Measurements from ENCODE around the gene AIG1. TPM values are rescaled to one million over a fixed set of nuclear protein-coding genes. Genes with fewer than 3 reads are reported as not detected.
A peak's percentile ranks its signal among the peaks of the same experiment; 100 is the strongest.

Gene AIG1
- total and polyA plus RNA-seq, 2 of the 4 experiments (the other 2 are of a cell fraction) = 21.3 to 27.1 TPM

DNA sequence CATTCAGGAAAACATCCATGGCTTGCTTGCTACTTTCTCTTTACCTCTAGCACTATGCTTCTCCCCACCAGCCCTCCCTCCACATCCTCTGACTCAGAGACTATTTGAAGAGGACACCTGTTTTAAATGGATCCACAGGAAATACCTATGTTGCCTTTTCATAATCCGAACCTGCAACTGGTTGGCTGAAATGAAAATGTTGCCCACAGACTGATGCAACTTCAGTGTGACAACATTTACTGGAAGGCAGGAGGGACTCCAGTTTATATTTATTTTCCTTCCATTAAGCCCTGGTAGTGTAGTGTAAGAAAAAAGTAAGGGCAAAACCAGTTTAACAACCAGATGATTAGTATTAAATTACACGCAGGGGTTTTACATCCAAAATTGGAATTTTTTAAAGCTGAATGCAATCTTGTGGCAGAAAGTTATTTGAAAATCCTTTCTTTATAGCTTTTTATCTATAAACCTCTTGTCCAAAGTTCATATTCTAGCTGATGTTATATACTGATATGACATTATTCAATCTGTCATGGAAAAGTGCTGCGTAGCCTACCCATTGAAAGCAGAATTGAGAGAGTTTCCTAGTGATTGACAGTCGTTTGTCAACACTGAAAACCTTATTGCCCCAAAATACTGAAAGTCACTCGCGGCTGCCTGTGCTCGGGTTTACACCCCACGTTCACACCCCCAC lies 881 bp upstream of the AIG1 start:
- H2BK120ac ChIP-seq (ENCODE audit: low read depth, low read length) = peak overlapping the region; percentile 92
- ATAC-seq (ENCODE audit: low read depth) (0 out of 2 replicates have a peak, but pooled peaks have one; percentile 4), DNase-seq (peak; percentile 87)
- no peaks in the 10 kb centered on the region for H4K20me1 ChIP-seq (ENCODE audit: insufficient read depth, low read length)
- peak overlapping the region; percentile 56; the same call in 1 of the 2 replicates for H3K56ac ChIP-seq (ENCODE audit: extremely low read depth, insufficient read depth, low read length)
- H3K27ac ChIP-seq (ENCODE audit: insufficient read depth, low read length) = peak overlapping the region; percentile 86
- peak overlapping the region; percentile 99 for H2AFZ ChIP-seq (replicated peaks; ENCODE audit: low read length, poor library complexity)
- H2BK20ac ChIP-seq (ENCODE audit: low read depth, low read length) = peak overlapping the region; percentile 84; the same call in 1 of the 2 replicates
- peaks cover 3 to 15% of the 10 kb centered on the region in 2 experiments; a peak in 2 of 4 replicates for H3K79me1 ChIP-seq (ENCODE audit: low read depth in 1 of 2, low read length in 2 of 2)
- CTCF ChIA-PET = no interaction called here
- in situ Hi-C loops (cut with MboI; ENCODE audit: low sequenced_read_pairs) (no loop called here), intact Hi-C loops (cut with micrococcal nuclease) (loop anchor here (2.0 to 5.0 kb wide), 2 partner anchors 113 to 367 kb away; no protein-coding TSS in a partner anchor), dilution Hi-C loops (cut with HindIII; ENCODE audit: low sequenced_read_pairs, unreplicated experiment) (no loop called here)
- H3K18ac ChIP-seq (ENCODE audit: low read depth, low read length) = peak overlapping the region; percentile 93
- H3K4me2 ChIP-seq (ENCODE audit: low read depth, low read length) = peak overlapping the region; percentile 93
- no peaks in the 10 kb centered on the region for H3K9me3 ChIP-seq (ENCODE audit: control insufficient read depth, insufficient read depth, low read length)
- H3K9me1 ChIP-seq (ENCODE audit: insufficient read depth, low read length) = 0 out of 2 replicates have a peak, but pooled peaks cover 4% of the 10 kb centered on the region
- peak overlapping the region; percentile 35; the same call in 1 of the 2 replicates for H2AK5ac ChIP-seq (ENCODE audit: low read depth, low read length)
- H3K23ac ChIP-seq (ENCODE audit: low read depth, low read length) = peak overlapping the region; percentile 83
- H2BK15ac ChIP-seq (ENCODE audit: low read depth, low read length) = peak overlapping the region; percentile 75; the same call in 1 of the 3 replicates
- H4K8ac ChIP-seq (ENCODE audit: low read depth in 2 of 2, low read length in 2 of 2) = peak overlapping the region; percentile 69 to 87; a peak in 3 of 4 replicates
- TSS peak; percentile 37 for BruUV-seq (replicated peaks)
- H3K14ac ChIP-seq (replicated peaks; ENCODE audit: low read depth, low read length) = peak overlapping the region; percentile 93
- TF ChIP-seq POLR2A (IDR thresholded peaks at IDR 0.05; ENCODE audit: low read depth, low read length) = no peak
- TF ChIP-seq CEBPB (IDR thresholded peaks at IDR 0.05; ENCODE audit: low read depth, low read length) = peak; percentile 89
- TF ChIP-seq CHD1 (IDR thresholded peaks at IDR 0.05; ENCODE audit: low read depth, low read length) = 0 out of 2 replicates have a peak, but pooled peaks have one; percentile 30
- TF ChIP-seq BHLHE40 (IDR thresholded peaks at IDR 0.05; ENCODE audit: low read depth, low read length) = 0 out of 2 replicates have a peak, but pooled peaks have one; percentile 18
- peak overlapping the region; percentile 82 for H2BK5ac ChIP-seq (ENCODE audit: low read depth, low read length, poor library complexity, severe bottlenecking)
- peak overlapping the region; percentile 87 for H3K9ac ChIP-seq (ENCODE audit: low read depth, low read length)
- no peaks in the 10 kb centered on the region for H3K27me3 ChIP-seq (ENCODE audit: control insufficient read depth, insufficient read depth, low read length)
- POLR2A ChIA-PET (ENCODE audit: unreplicated experiment) = interaction anchor here (0.6 kb wide), 1 partner anchor 174 kb away, joined by 4 read pairs; no protein-coding TSS in a partner anchor
- peak overlapping the region; percentile 97 for H3K4me3 ChIP-seq (ENCODE audit: insufficient read depth, low read depth, low read length)
- H3K4ac ChIP-seq (ENCODE audit: low read depth, low read length) = peak overlapping the region; percentile 93
- peak overlapping the region; percentile 93 for H2AK9ac ChIP-seq (replicated peaks; ENCODE audit: low read depth, low read length, poor library complexity)
- H3K4me1 ChIP-seq (ENCODE audit: control insufficient read depth, insufficient read depth, low read length) = peaks cover 7% of the 10 kb centered on the region
- H3K36me3 ChIP-seq (ENCODE audit: control insufficient read depth, insufficient read depth, low read length) = no peaks in the 10 kb centered on the region
- H4K91ac ChIP-seq (ENCODE audit: insufficient read depth, low read depth, low read length) = peak overlapping the region; percentile 89
- WGBS, 2 experiments (ENCODE audit: extremely low coverage in 2 of 2, insufficient read length in 1 of 2) = no CpG with 5 or more reads among the region's 8 CpGs
- peak overlapping the region; percentile 95 for H4K5ac ChIP-seq (ENCODE audit: low read depth, low read length)
